GM18909 (cell line): ENCODE measurements around the gene KCNH6.

Source experiments
- ATAC-seq: cut with Tn5 transposase; IDR thresholded peaks from one replicate; pipeline ENCODE4 v1.9.1; 2021; ENCODE audit warnings: mild to moderate bottlenecking; ENCODE audit not compliant: unreplicated experiment, poor library complexity

The KCNH6 gene

DNA sequence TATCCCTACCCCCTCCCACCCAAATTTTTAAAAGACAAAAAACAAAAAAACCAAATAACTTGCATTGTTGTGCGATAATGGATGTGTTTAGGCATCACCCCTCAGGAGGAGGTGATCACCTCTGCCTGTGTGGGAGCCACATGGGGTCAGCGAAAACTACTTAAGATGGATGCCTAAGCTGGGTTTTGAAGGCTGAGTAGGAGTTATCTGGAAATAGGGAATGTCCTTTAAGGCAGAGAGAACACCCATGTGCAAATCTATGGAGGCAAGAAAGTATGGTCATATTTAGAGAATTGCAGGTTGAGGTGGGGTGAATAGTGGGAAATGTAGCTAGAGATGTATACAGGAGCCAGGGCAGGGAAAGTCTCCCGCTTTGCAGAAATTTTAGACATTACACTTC lies 72.0 kb downstream of the KCNH6 start:
- no peak for ATAC-seq
